GM23338 (cell line): ENCODE results near the gene HECTD1. TPM values are rescaled to one million over a fixed set of nuclear protein-coding genes. Genes with fewer than 3 reads are reported as not detected.

Experiments
- ATAC-seq: fragments of 200-7000 bp; cut with Tn5 transposase; 3 replicates; pipeline ENCODE4 v1.9.1; 2020
- DNase-seq: peaks from one replicate; pipeline ENCODE4 v3.0.0-alpha.2; 2015; ENCODE audit warnings: low spot score
- H2AFZ ChIP-seq: fragments of 200-600 bp; sonication (generic); 2 replicates; pipeline ENCODE4 v1.8.0; 2016; ENCODE audit warnings: antibody characterized with exemption, mild to moderate bottlenecking, moderate library complexity
- H3F3A ChIP-seq: fragments of 200-600 bp; sonication (generic); replicated peaks from 2 replicates; pipeline ENCODE4 v1.8.0; 2017; ENCODE audit warnings: antibody characterized with exemption, mixed run types, low read depth
- H3K27ac ChIP-seq: fragments of 200-600 bp; sonication (generic); 2 replicates; pipeline ENCODE4 v1.6.1; 2016; ENCODE audit warnings: low read depth
- H3K27me3 ChIP-seq: fragments of 200-600 bp; sonication (generic); 2 replicates; pipeline ENCODE4 v1.8.0; 2016; ENCODE audit warnings: mild to moderate bottlenecking, mixed run types, moderate library complexity; ENCODE audit not compliant: insufficient read depth
- H3K36me3 ChIP-seq: fragments of 200-600 bp; sonication (generic); 2 replicates; pipeline ENCODE4 v1.8.0; 2016; ENCODE audit warnings: mild to moderate bottlenecking; ENCODE audit not compliant: insufficient read depth
- H3K4me1 ChIP-seq: fragments of 200-600 bp; sonication (generic); 2 replicates; pipeline ENCODE4 v1.8.0; 2016; ENCODE audit warnings: mild to moderate bottlenecking, moderate library complexity; ENCODE audit not compliant: insufficient read depth
- H3K4me2 ChIP-seq: fragments of 200-600 bp; sonication (generic); 2 replicates; pipeline ENCODE4 v1.7.1; 2017; ENCODE audit warnings: mixed run types
- H3K4me3 ChIP-seq: fragments of 200-600 bp; sonication (generic); 2 replicates; pipeline ENCODE4 v1.6.1; 2016; ENCODE audit warnings: mixed run types
- H3K79me2 ChIP-seq: fragments of 200-600 bp; sonication (generic); replicated peaks from 2 replicates; pipeline ENCODE4 v1.8.0; 2017; ENCODE audit warnings: mild to moderate bottlenecking; ENCODE audit not compliant: insufficient read depth
- H3K9me2 ChIP-seq: fragments of 200-600 bp; sonication (generic); 2 replicates; pipeline ENCODE4 v1.8.0; 2017; ENCODE audit not compliant: insufficient read depth
- H4K20me1 ChIP-seq: fragments of 200-600 bp; sonication (generic); replicated peaks from 2 replicates; pipeline ENCODE4 v1.8.0; 2017; ENCODE audit warnings: mild to moderate bottlenecking; ENCODE audit not compliant: insufficient read depth
- H3K27ac Mint-ChIP-seq: 2 replicates; pipeline ENCODE4 v1.8.0; 2020; ENCODE audit warnings: inconsistent platforms, mild to moderate bottlenecking, moderate library complexity, mixed read lengths
- H3K27me3 Mint-ChIP-seq: 3 replicates; pipeline ENCODE4 v1.8.0; 2022; ENCODE audit warnings: low read depth, mild to moderate bottlenecking, moderate library complexity, mixed read lengths, inconsistent platforms; ENCODE audit not compliant: insufficient read depth, poor library complexity
- H3K36me3 Mint-ChIP-seq: 3 replicates; pipeline ENCODE4 v1.8.0; 2021; ENCODE audit warnings: low read depth, mild to moderate bottlenecking, inconsistent platforms, moderate library complexity, mixed read lengths
- H3K4me1 Mint-ChIP-seq: 3 replicates; pipeline ENCODE4 v1.8.0; 2020; ENCODE audit warnings: mild to moderate bottlenecking, inconsistent platforms, mixed read lengths
- H3K4me3 Mint-ChIP-seq: 3 replicates; pipeline ENCODE4 v1.8.0; 2021; ENCODE audit warnings: moderate library complexity, mild to moderate bottlenecking, inconsistent platforms, mixed read lengths
- H3K9me3 Mint-ChIP-seq: 3 replicates; pipeline ENCODE4 v1.8.0; 2020; ENCODE audit warnings: moderate library complexity, mild to moderate bottlenecking, inconsistent platforms, mixed read lengths
- CTCF ChIP-seq, 2 experiments: fragments of 200-600 bp in 1 of 2; sonication (generic) in 1 of 2; conservative IDR thresholded peaks; 2 replicates each; pipeline versions ENCODE4 v1.5.1 to v1.6.1; 2016 to 2017; ENCODE audit warnings: antibody characterized with exemption in 2 of 2, low read depth in 2 of 2, mild to moderate bottlenecking in 2 of 2, moderate library complexity in 1 of 2
- EZH2 ChIP-seq: fragments of 200-600 bp; sonication (generic); IDR thresholded peaks from one replicate; pipeline ENCODE4 v1.8.0; 2017; ENCODE audit warnings: antibody characterized with exemption, mild to moderate bottlenecking, low read depth; ENCODE audit not compliant: unreplicated experiment
- EZH2phosphoT487 ChIP-seq: fragments of 200-600 bp; sonication (generic); IDR thresholded peaks from one replicate; pipeline ENCODE4 v1.8.1; 2018; ENCODE audit warnings: antibody characterized with exemption; ENCODE audit not compliant: unreplicated experiment
- JUNB ChIP-seq: IDR thresholded peaks from one replicate; pipeline ENCODE4 v1.6.1; 2016; ENCODE audit warnings: antibody characterized with exemption; ENCODE audit not compliant: unreplicated experiment
- NANOG ChIP-seq: IDR thresholded peaks from 2 replicates; pipeline ENCODE4 v1.6.1; 2016; ENCODE audit warnings: antibody characterized with exemption, borderline replicate concordance
- POLR2AphosphoS5 ChIP-seq: IDR thresholded peaks from 2 replicates; pipeline ENCODE4 v1.6.1; 2016; ENCODE audit warnings: antibody characterized with exemption, low read depth
- REST ChIP-seq: IDR thresholded peaks from one replicate; pipeline ENCODE4 v1.6.1; 2018; ENCODE audit warnings: antibody characterized with exemption; ENCODE audit not compliant: unreplicated experiment
- STAT1 ChIP-seq: IDR thresholded peaks from one replicate; pipeline ENCODE4 v1.6.1; 2016; ENCODE audit warnings: antibody characterized with exemption; ENCODE audit not compliant: unreplicated experiment
- ZNF114 ChIP-seq: fragments of 250-450 bp; sonication (Bioruptor Pico); IDR thresholded peaks from 2 replicates; pipeline ENCODE4 v1.5.0; 2020; ENCODE audit warnings: mild to moderate bottlenecking, moderate library complexity
- polyA plus RNA-seq: library from polyadenylated mRNA; unstranded; fragments of >200 nt; fragmentation: Nextera tagmentation; extraction: Ambion mirVana; gene quantifications from 2 replicates; pipeline ENCODE4 v1.2.1, GENCODE V29; 2016
- total RNA-seq: library from RNA; depleted of rRNA; stranded (reverse); fragments of >200 nt; shearing (Covaris generic); gene quantifications from 2 replicates; pipeline ENCODE4 v1.2.3, GENCODE V29; 2014

Gene HECTD1
- total and polyA plus RNA-seq, 2 experiments from 2014 or later: 42.1 to 132 TPM

- TF ChIP-seq NANOG (no peak), REST (no peak), CTCF (conservative IDR thresholded peaks at IDR 0.05; ENCODE audit: low read depth in 2 of 2) (no peak), EZH2phosphoT487 (no peak), JUNB (no peak), ZNF114 (CRISPR knock-in tag) (no peak), EZH2 (no peak), STAT1 (no peak), POLR2AphosphoS5 (no peak)
Measured at GRCh38 chr14:31257244-31257553, 49.6 kb upstream of the HECTD1 start (continued).

- peaks cover 6% of the 10 kb centered on the region; the same call in 2 of the 3 replicates for H3K9me3 Mint-ChIP-seq
- H3K4me3 Mint-ChIP-seq: no peak overlapping the region
- no peaks in the 10 kb centered on the region for H3K9me2 ChIP-seq
- no peak overlapping the region for H3K4me3 ChIP-seq
- H3K27ac Mint-ChIP-seq: no peak overlapping the region
- H3K4me1 Mint-ChIP-seq: no peaks in the 10 kb centered on the region
- no peaks in the 10 kb centered on the region for H4K20me1 ChIP-seq
- H3K79me2 ChIP-seq: no peaks in the 10 kb centered on the region
- H3K36me3 ChIP-seq: no peaks in the 10 kb centered on the region
- H3K36me3 Mint-ChIP-seq: no peaks in the 10 kb centered on the region
- H2AFZ ChIP-seq: no peak overlapping the region; the same call in 1 of the 2 replicates
- no peak overlapping the region for H3K27ac ChIP-seq
- ATAC-seq (no peak), DNase-seq (no peak)
- H3K27me3 ChIP-seq: no peaks in the 10 kb centered on the region
- no peaks in the 10 kb centered on the region for H3F3A ChIP-seq
- H3K4me2 ChIP-seq: no peak overlapping the region
- H3K4me1 ChIP-seq: no peaks in the 10 kb centered on the region
- H3K27me3 Mint-ChIP-seq: peaks cover 2% of the 10 kb centered on the region
- TF ChIP-seq JUNB: no peak
- no peak for TF ChIP-seq ZNF114 (CRISPR knock-in tag)
- no peak for TF ChIP-seq CTCF (conservative IDR thresholded peaks at IDR 0.05; ENCODE audit: low read depth in 2 of 2)
- TF ChIP-seq EZH2phosphoT487: no peak
- no peak for TF ChIP-seq REST
- TF ChIP-seq POLR2AphosphoS5: no peak
Measured at GRCh38 chr14:31256534-31257243, 49.1 kb upstream of the HECTD1 start.
